ENCODE data around the gene TMEM270. TPM values are rescaled to one million over a fixed set of nuclear protein-coding genes. Genes with fewer than 3 reads are reported as not detected.
"Not testable (repeated sequence)": the region's sequence is repeated elsewhere in the genome, so short reads cannot be mapped to it uniquely, and the experiment has no call there.

Gene TMEM270
- not detected for total RNA-seq
- polyA plus RNA-seq, result not detected
- long read RNA-seq, donor 1, result 0 reads
- long read RNA-seq, donor 2, result 0 reads

GRCh38 chr7:73860859-73861258 lies at the start of gene TMEM270:
TMEM270 (plus strand) TSS chr7:73861159; CDS start chr7:73861195, 36 bp downstream.
- WGBS, 2 donors, result 86 to 88% methylated on average over 11 of the region's 11 CpGs
- H3K27ac ChIP-seq (ENCODE audit: low read depth in 1 of 2, low read length in 2 of 2), result no peak within 1 kb of the TSS
- no peak for ATAC-seq (ENCODE audit: low FRiP score)

GRCh38 chr7:73811760-73812168 lies 49.2 kb upstream of the TMEM270 start:
- Histone ChIP-seq H3K36me3 (ENCODE audit: control insufficient read depth in 1 of 2, insufficient read depth in 2 of 2, low read length in 1 of 2) (no peaks in the 10 kb centered on the region), H3K9me3 (ENCODE audit: control insufficient read depth, low read length) (no peaks in the 10 kb centered on the region), H3K4me3 (ENCODE audit: low read length in 2 of 2) (no peak overlapping the region), H3K27me3 (ENCODE audit: control insufficient read depth in 1 of 2, insufficient read depth in 2 of 2, low read length in 1 of 2) (no peaks in the 10 kb centered on the region), H3K27ac (ENCODE audit: low read depth in 1 of 2, low read length in 2 of 2) (no peak overlapping the region), H3K4me1 (ENCODE audit: control insufficient read depth in 1 of 2, insufficient read depth in 2 of 2, low read length in 2 of 2) (no peaks in the 10 kb centered on the region)
- 10% methylated on average over 11 of the region's 11 CpGs for WGBS, 2 donors
- peak; percentile 78 to 91 for DNase-seq
- peak; percentile 84 for ATAC-seq (ENCODE audit: low FRiP score)
- intact Hi-C loops (cut with DNase I), result loop anchor here (1.0 to 2.0 kb wide), 2 partner anchors 44 to 45 kb away; no protein-coding TSS in a partner anchor

More at GRCh38 chr7:73860859-73861258, at the start of gene TMEM270:
- Histone ChIP-seq H3K9me3 (ENCODE audit: control insufficient read depth, low read length) (no peaks in the 10 kb centered on the region), H3K4me1 (ENCODE audit: control insufficient read depth in 1 of 2, insufficient read depth in 2 of 2, low read length in 2 of 2) (no peaks in the 10 kb centered on the region), H3K4me3 (ENCODE audit: low read length in 2 of 2) (no peak within 1 kb of the TSS), H3K27me3 (ENCODE audit: control insufficient read depth in 1 of 2, insufficient read depth in 2 of 2, low read length in 1 of 2) (no peaks in the 10 kb centered on the region), H3K36me3 (ENCODE audit: control insufficient read depth in 1 of 2, insufficient read depth in 2 of 2, low read length in 1 of 2) (no peaks in the 10 kb centered on the region)
- DNase-seq, result no peak
- intact Hi-C loops (cut with DNase I), result no loop called here

- no peak for ATAC-seq (ENCODE audit: low FRiP score)
- H3K9me3 ChIP-seq (ENCODE audit: control insufficient read depth, low read length), result no peaks in the 10 kb centered on the region
- no peak overlapping the region for H3K27ac ChIP-seq (ENCODE audit: low read depth in 1 of 2, low read length in 2 of 2)
- intact Hi-C loops (cut with DNase I), result no loop called here
- no peak overlapping the region for H3K4me3 ChIP-seq (ENCODE audit: low read length in 2 of 2)
- no peak for DNase-seq
- WGBS, 2 donors, result 75 to 81% methylated on average over 3 of the region's 3 CpGs
- H3K4me1 ChIP-seq (ENCODE audit: control insufficient read depth in 1 of 2, insufficient read depth in 2 of 2, low read length in 2 of 2), result no peaks in the 10 kb centered on the region
- no peaks in the 10 kb centered on the region for H3K36me3 ChIP-seq (ENCODE audit: control insufficient read depth in 1 of 2, insufficient read depth in 2 of 2, low read length in 1 of 2)
- H3K27me3 ChIP-seq (ENCODE audit: control insufficient read depth in 1 of 2, insufficient read depth in 2 of 2, low read length in 1 of 2), result no peaks in the 10 kb centered on the region
Observed at GRCh38 chr7:73812996-73813395, 48.0 kb upstream of the TMEM270 start.

- WGBS, 2 donors, result 84 to 86% methylated on average over 8 of the region's 8 CpGs
- DNase-seq, result peak; percentile 37 to 46
Observed at GRCh38 chr7:73815436-73815835, 45.5 kb upstream of the TMEM270 start.

GRCh38 chr7:73817121-73817520 lies 43.8 kb upstream of the TMEM270 start:
- Histone ChIP-seq H3K36me3 (ENCODE audit: control insufficient read depth in 1 of 2, insufficient read depth in 2 of 2, low read length in 1 of 2) (no peaks in the 10 kb centered on the region), H3K9me3 (ENCODE audit: control insufficient read depth, low read length) (no peaks in the 10 kb centered on the region), H3K4me1 (ENCODE audit: control insufficient read depth in 1 of 2, insufficient read depth in 2 of 2, low read length in 2 of 2) (no peaks in the 10 kb centered on the region), H3K27me3 (ENCODE audit: control insufficient read depth in 1 of 2, insufficient read depth in 2 of 2, low read length in 1 of 2) (no peaks in the 10 kb centered on the region), H3K27ac (ENCODE audit: low read depth in 1 of 2, low read length in 2 of 2) (no peak overlapping the region), H3K4me3 (ENCODE audit: low read length in 2 of 2) (no peak overlapping the region)
- DNase-seq, result peak; percentile 9 to 50
- WGBS, 2 donors, result 91 to 94% methylated on average over 6 of the region's 6 CpGs
- no peak for ATAC-seq (ENCODE audit: low FRiP score)
- intact Hi-C loops (cut with DNase I), result no loop called here

More at GRCh38 chr7:73815436-73815835, 45.5 kb upstream of the TMEM270 start:
- Histone ChIP-seq H3K4me3 (ENCODE audit: low read length in 2 of 2) (no peak overlapping the region), H3K27me3 (ENCODE audit: control insufficient read depth in 1 of 2, insufficient read depth in 2 of 2, low read length in 1 of 2) (no peaks in the 10 kb centered on the region), H3K27ac (ENCODE audit: low read depth in 1 of 2, low read length in 2 of 2) (no peak overlapping the region), H3K9me3 (ENCODE audit: control insufficient read depth, low read length) (no peaks in the 10 kb centered on the region), H3K36me3 (ENCODE audit: control insufficient read depth in 1 of 2, insufficient read depth in 2 of 2, low read length in 1 of 2) (no peaks in the 10 kb centered on the region), H3K4me1 (ENCODE audit: control insufficient read depth in 1 of 2, insufficient read depth in 2 of 2, low read length in 2 of 2) (no peaks in the 10 kb centered on the region)
- ATAC-seq (ENCODE audit: low FRiP score), result no peak
- intact Hi-C loops (cut with DNase I), result no loop called here

- H3K36me3 ChIP-seq (ENCODE audit: control insufficient read depth in 1 of 2, insufficient read depth in 2 of 2, low read length in 1 of 2), result no peaks in the 10 kb centered on the region
- intact Hi-C loops (cut with DNase I), result no loop called here
- no peaks in the 10 kb centered on the region for H3K9me3 ChIP-seq (ENCODE audit: control insufficient read depth, low read length)
- no peak overlapping the region for H3K4me3 ChIP-seq (ENCODE audit: low read length in 2 of 2)
- H3K27me3 ChIP-seq (ENCODE audit: control insufficient read depth in 1 of 2, insufficient read depth in 2 of 2, low read length in 1 of 2), result no peaks in the 10 kb centered on the region
- DNase-seq (peak; percentile 2 to 25), ATAC-seq (ENCODE audit: low FRiP score) (no peak)
- no peaks in the 10 kb centered on the region for H3K4me1 ChIP-seq (ENCODE audit: control insufficient read depth in 1 of 2, insufficient read depth in 2 of 2, low read length in 2 of 2)
- H3K27ac ChIP-seq (ENCODE audit: low read depth in 1 of 2, low read length in 2 of 2), result no peak overlapping the region
- 84% methylated on average over 7 of the region's 7 CpGs for WGBS, 2 donors
Observed at GRCh38 chr7:73820013-73820412, 40.9 kb upstream of the TMEM270 start.

- peak; percentile 21 to 23 for DNase-seq
- H3K4me1 ChIP-seq (ENCODE audit: control insufficient read depth in 1 of 2, insufficient read depth in 2 of 2, low read length in 2 of 2); H3K4me3 ChIP-seq (ENCODE audit: low read length in 2 of 2); H3K27ac ChIP-seq (ENCODE audit: low read depth in 1 of 2, low read length in 2 of 2); H3K27me3 ChIP-seq (ENCODE audit: control insufficient read depth in 1 of 2, insufficient read depth in 2 of 2, low read length in 1 of 2); H3K36me3 ChIP-seq (ENCODE audit: control insufficient read depth in 1 of 2, insufficient read depth in 2 of 2, low read length in 1 of 2); H3K9me3 ChIP-seq (ENCODE audit: control insufficient read depth, low read length); ATAC-seq (ENCODE audit: low FRiP score); intact Hi-C loops (cut with DNase I): not testable (repeated sequence)
- WGBS, 2 donors, result 93 to 94% methylated on average over 14 of the region's 14 CpGs
Observed at GRCh38 chr7:73821597-73822285, 39.2 kb upstream of the TMEM270 start.

GRCh38 chr7:73822319-73823173 lies 38.4 kb upstream of the TMEM270 start:
- intact Hi-C loops (cut with DNase I), result no loop called here
- Histone ChIP-seq H3K4me1 (ENCODE audit: control insufficient read depth in 1 of 2, insufficient read depth in 2 of 2, low read length in 2 of 2) (no peaks in the 10 kb centered on the region), H3K27ac (ENCODE audit: low read depth in 1 of 2, low read length in 2 of 2) (no peak overlapping the region), H3K4me3 (ENCODE audit: low read length in 2 of 2) (no peak overlapping the region), H3K36me3 (ENCODE audit: control insufficient read depth in 1 of 2, insufficient read depth in 2 of 2, low read length in 1 of 2) (no peaks in the 10 kb centered on the region), H3K9me3 (ENCODE audit: control insufficient read depth, low read length) (no peaks in the 10 kb centered on the region), H3K27me3 (ENCODE audit: control insufficient read depth in 1 of 2, insufficient read depth in 2 of 2, low read length in 1 of 2) (no peaks in the 10 kb centered on the region)
- WGBS, 2 donors, result 82 to 85% methylated on average over 15 of the region's 15 CpGs
- DNase-seq (peak; percentile 54 to 80), ATAC-seq (ENCODE audit: low FRiP score) (peak; percentile 44)

Data from aorta (tissue), 5 donors.